HG02943 (cell line): ENCODE data around the gene CSNK1G2.
"Not testable (repeated sequence)": the region's sequence is repeated elsewhere in the genome, so short reads cannot be mapped to it uniquely, and the experiment has no call there.

Source experiments
- ATAC-seq: cut with Tn5 transposase; IDR thresholded peaks from one replicate; pipeline ENCODE4 v1.9.1; 2021; ENCODE audit warnings: mild to moderate bottlenecking, low read depth, moderate library complexity; ENCODE audit not compliant: unreplicated experiment

The CSNK1G2 gene

GRCh38 chr19:1986357-1987162, 45.6 kb downstream of the CSNK1G2 start:
- ATAC-seq, result no peak

- no peak for ATAC-seq
These were observed 46.5 kb downstream of the CSNK1G2 start for GRCh38 chr19:1987197-1988187.

- not testable (repeated sequence) for ATAC-seq
These were observed 47.5 kb downstream of the CSNK1G2 start for GRCh38 chr19:1988464-1988863.

DNA sequence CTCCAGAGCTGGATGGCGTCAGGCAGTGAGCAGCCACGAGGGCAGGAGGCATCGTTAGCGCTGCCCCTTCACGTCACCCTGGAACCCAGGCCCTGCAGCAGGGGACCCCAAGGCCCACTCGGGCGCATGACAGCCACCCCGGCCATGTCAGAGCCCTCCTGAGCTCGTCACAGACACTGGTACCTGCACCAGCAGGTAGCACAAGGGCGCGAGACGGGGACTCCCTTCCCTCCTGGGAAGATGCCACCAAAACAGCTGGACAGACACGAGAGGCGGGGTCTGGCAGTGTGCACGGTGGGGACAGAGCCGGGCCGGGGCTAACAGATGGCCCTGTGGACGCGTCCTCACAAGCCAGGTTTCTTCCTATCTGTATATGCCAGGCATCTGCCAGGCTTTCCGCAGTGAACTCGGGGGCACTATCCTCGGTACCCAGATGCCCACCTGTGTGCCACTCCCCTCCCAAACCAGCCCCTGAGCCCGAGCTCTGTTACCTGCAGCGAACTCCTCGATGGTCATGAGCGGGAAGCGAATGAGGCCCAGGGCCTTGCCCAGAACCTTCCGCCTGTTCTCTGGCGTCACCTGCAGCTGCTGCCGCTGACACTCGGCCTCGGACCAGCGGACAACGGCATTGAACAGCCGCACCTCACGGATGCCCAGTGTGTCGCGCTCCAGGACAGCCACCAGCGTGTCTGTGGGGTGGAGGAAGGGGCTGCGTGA, 48.7 kb downstream of the CSNK1G2 start:
- ATAC-seq, result no peak

GRCh38 chr19:1990230-1991017, 49.5 kb downstream of the CSNK1G2 start:
- ATAC-seq, result no peak

- ATAC-seq, result no peak
These were observed 50.3 kb downstream of the CSNK1G2 start for GRCh38 chr19:1991018-1991913.

DNA sequence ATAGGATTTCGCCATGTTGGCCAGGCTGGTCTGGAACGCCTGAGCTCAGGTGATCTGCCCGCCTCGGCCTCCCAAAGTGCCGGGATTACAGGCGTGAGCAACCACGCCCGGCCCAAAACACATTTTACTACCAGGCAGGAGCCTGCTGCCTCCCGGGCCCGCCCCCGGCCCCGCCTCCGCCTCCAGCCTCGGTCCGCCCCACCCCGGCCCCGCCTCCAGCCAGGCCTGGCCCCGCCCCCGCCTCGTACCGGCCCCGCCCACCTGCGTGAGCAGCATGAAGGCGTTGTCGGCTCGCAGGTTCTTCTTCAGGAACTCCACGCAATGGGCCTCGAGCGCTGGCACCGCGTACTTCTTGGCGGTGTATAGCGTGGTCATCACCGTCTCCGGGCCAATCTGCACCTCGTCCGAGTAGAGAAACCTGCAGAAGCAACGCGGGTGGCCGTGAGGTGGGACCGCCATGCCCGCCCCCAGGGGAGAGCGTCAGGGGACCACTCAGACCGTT, 51.8 kb downstream of the CSNK1G2 start:
- ATAC-seq, result no peak

GRCh38 chr19:1997353-1998233, 56.6 kb downstream of the CSNK1G2 start:
- no peak for ATAC-seq

- ATAC-seq, result no peak
These were observed 58.0 kb downstream of the CSNK1G2 start for GRCh38 chr19:1998712-1999708.

GRCh38 chr19:1999856-2000515, 59.0 kb downstream of the CSNK1G2 start:
- ATAC-seq, result no peak

DNA sequence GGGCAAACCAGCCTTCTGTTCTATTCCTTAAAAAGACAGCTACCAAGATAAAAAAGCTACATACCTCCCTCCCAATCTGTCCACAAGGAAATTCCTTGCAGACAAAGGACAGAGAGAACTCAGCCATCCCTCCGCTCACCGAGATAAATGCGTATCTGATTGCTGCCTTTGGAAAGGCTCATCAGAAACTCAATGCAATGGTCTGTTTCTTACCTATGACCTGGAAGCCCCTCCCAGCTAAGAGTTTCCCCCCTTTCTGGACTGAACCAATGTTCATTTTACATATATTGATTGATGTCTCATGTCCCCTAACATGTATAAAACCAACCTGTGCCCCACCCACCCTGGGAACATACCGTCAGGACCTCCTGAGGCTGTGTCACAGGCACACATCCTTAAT, 62.9 kb downstream of the CSNK1G2 start:
- no peak for ATAC-seq

DNA sequence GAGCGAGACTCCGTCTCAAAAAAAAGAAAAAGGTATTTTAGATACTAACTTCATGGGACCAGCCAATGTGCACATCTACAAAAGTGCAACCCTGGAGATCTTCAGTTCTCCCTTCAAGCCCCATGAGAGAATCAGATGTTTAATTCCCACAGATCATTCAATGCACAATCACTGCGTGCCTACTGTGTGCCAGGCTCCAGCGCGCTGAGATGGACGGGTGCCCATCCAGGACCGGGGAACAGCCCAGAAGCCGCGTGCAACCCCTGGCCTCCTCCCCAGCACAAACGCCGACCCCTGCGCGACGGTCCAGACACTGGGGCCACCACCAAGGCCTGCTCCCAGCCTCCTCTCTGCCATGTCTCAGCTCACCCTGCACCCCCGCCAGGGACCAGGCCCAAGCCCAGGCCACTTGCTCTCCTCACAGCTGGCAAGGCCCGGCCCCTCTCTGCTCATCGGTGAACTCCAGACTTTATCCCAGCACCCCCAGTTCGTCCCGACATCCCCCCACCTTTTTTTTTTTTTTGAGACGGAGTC, 69.2 kb downstream of the CSNK1G2 start:
- ATAC-seq, result no peak

GRCh38 chr19:2011169-2011568, 70.2 kb downstream of the CSNK1G2 start:
- no peak for ATAC-seq

- no peak for ATAC-seq
These were observed 72.1 kb downstream of the CSNK1G2 start for GRCh38 chr19:2012941-2013682.

GRCh38 chr19:2013683-2013961, 72.7 kb downstream of the CSNK1G2 start:
- ATAC-seq, result no peak
